NCI-H345 treated with DMSO at 0.1 percent for 48 hours (cell line): ENCODE measurements around the gene SORBS1.

ENCODE experiments used
- DNase-seq: peaks from one replicate; lab custom pipeline; 2025; ENCODE audit not compliant: unreplicated experiment; lab: John Stamatoyannopoulos, UW

Gene SORBS1

GRCh38 chr10:95414844-95415485 is 146.2 kb downstream of the SORBS1 start:
- no peak for DNase-seq

GRCh38 chr10:95414016-95414830 is 146.9 kb downstream of the SORBS1 start:
- no peak for DNase-seq

GRCh38 chr10:95413588-95413987 is 147.6 kb downstream of the SORBS1 start:
- no peak for DNase-seq

- DNase-seq: no peak
Measured at GRCh38 chr10:95411635-95412034, 149.5 kb downstream of the SORBS1 start.

- no peak for DNase-seq
Measured at GRCh38 chr10:95408983-95409873, 151.9 kb downstream of the SORBS1 start.

GRCh38 chr10:95408148-95408960 is 152.8 kb downstream of the SORBS1 start:
- no peak for DNase-seq

GRCh38 chr10:95407546-95407945 is 153.6 kb downstream of the SORBS1 start:
- DNase-seq: no peak

- no peak for DNase-seq
Measured at GRCh38 chr10:95406651-95407280, 154.4 kb downstream of the SORBS1 start.

GRCh38 chr10:95405655-95406054 is 155.5 kb downstream of the SORBS1 start:
- no peak for DNase-seq

- DNase-seq: no peak
Measured at GRCh38 chr10:95404864-95405263, 156.3 kb downstream of the SORBS1 start.

- no peak for DNase-seq
Measured at GRCh38 chr10:95404462-95404858, 156.7 kb downstream of the SORBS1 start.

GRCh38 chr10:95403700-95404461 is 157.3 kb downstream of the SORBS1 start:
- DNase-seq: no peak

- no peak for DNase-seq
Measured at GRCh38 chr10:95401704-95402469, 159.3 kb downstream of the SORBS1 start.

GRCh38 chr10:95400787-95401186 is 160.4 kb downstream of the SORBS1 start:
- no peak for DNase-seq

GRCh38 chr10:95399183-95399582 is 162.0 kb downstream of the SORBS1 start:
- DNase-seq: no peak

GRCh38 chr10:95397747-95398146 is 163.4 kb downstream of the SORBS1 start:
- DNase-seq: no peak

- DNase-seq: no peak
Measured at GRCh38 chr10:95395947-95396449, 165.2 kb downstream of the SORBS1 start.

- no peak for DNase-seq
Measured at GRCh38 chr10:95394161-95394880, 166.8 kb downstream of the SORBS1 start.
